ENCODE measurements around the gene ZNF433.

DNA sequence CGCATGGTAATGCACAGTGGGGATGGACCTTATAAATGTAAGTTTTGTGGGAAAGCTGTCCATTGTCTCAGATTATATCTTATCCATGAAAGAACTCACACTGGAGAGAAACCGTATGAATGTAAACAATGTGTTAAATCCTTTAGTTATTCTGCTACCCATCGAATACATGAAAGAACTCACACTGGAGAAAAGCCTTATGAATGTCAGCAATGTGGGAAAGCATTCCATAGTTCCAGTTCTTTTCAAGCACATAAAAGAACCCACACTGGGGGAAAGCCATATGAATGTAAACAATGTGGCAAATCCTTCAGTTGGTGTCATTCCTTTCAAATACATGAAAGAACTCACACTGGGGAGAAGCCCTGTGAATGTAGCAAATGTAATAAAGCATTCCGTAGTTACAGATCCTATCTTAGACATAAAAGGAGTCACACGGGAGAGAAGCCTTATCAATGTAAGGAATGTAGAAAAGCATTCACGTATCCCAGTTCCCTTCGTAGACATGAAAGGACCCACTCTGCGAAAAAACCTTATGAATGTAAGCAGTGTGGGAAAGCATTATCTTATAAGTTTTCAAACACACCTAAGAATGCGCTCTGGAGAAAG lies 56.9 kb downstream of the ZNF433 start:
- TF ChIP-seq CEBPB (IDR thresholded peaks at IDR 0.05; ENCODE audit: borderline replicate concordance in 1 of 2, low read depth in 2 of 2, low read length in 2 of 2), result no peak
- TF ChIP-seq HDGF (IDR thresholded peaks at IDR 0.05), result no peak

All from GM12878 (cell line).